GM06990 (cell line): ENCODE results near the gene SLC16A9.

ENCODE experiments used
- DNase-seq: peaks from one replicate; pipeline ENCODE4 v3.0.0-alpha.2; 2011; ENCODE audit not compliant: insufficient read length; ENCODE audit errors: extremely low read depth
- H3K27me3 ChIP-seq: replicated peaks from 2 replicates; pipeline ENCODE4 v1.6.0; 2011; ENCODE audit warnings: low read length; ENCODE audit not compliant: control insufficient read depth, insufficient read depth
- H3K36me3 ChIP-seq: 2 replicates; pipeline ENCODE4 v1.5.1; 2011; ENCODE audit warnings: low read length; ENCODE audit not compliant: control insufficient read depth, insufficient read depth
- H3K4me3 ChIP-seq: replicated peaks from 2 replicates; pipeline ENCODE4 v1.5.1; 2011; ENCODE audit warnings: low read depth, mild to moderate bottlenecking, control low read depth, low read length
- TF ChIP-seq, protein P1 (sequence below): IDR thresholded peaks from 2 replicates; pipeline ENCODE4 v1.5.1; 2011; ENCODE audit warnings: low read length, control low read depth, mild to moderate bottlenecking, inconsistent platforms; ENCODE audit not compliant: insufficient read depth, poor library complexity, severe bottlenecking

Gene SLC16A9

GRCh38 chr10:59617996-59618395 lies 91.7 kb downstream of the SLC16A9 start:
- Histone ChIP-seq H3K36me3 (no peaks in the 10 kb centered on the region), H3K27me3 (no peaks in the 10 kb centered on the region), H3K4me3 (no peak overlapping the region)
- no peak for DNase-seq
- TF ChIP-seq, protein P1, sequence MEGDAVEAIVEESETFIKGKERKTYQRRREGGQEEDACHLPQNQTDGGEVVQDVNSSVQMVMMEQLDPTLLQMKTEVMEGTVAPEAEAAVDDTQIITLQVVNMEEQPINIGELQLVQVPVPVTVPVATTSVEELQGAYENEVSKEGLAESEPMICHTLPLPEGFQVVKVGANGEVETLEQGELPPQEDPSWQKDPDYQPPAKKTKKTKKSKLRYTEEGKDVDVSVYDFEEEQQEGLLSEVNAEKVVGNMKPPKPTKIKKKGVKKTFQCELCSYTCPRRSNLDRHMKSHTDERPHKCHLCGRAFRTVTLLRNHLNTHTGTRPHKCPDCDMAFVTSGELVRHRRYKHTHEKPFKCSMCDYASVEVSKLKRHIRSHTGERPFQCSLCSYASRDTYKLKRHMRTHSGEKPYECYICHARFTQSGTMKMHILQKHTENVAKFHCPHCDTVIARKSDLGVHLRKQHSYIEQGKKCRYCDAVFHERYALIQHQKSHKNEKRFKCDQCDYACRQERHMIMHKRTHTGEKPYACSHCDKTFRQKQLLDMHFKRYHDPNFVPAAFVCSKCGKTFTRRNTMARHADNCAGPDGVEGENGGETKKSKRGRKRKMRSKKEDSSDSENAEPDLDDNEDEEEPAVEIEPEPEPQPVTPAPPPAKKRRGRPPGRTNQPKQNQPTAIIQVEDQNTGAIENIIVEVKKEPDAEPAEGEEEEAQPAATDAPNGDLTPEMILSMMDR: no peak

DNA sequence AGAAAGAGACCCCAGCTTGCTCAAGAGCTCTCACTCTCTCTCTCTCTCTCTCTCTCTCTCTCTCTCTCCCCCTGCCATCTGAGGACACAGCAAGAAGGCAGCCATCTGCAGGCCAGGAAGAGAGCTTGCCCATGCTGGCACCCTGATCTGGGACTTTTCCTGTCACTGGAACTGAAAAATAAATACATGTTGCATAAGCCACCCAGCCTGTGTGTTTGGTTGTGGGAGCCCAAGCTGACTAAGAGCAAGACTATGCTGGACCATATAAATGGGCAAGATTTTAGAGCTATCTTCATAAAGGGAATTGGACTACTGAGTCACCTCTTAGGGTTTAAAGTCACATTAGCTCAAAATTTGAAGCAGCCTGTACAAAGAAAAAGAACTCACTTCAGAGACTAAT lies 98.6 kb downstream of the SLC16A9 start:
- Histone ChIP-seq H3K36me3 (no peaks in the 10 kb centered on the region), H3K27me3 (no peaks in the 10 kb centered on the region; the same call in 1 of the 2 replicates), H3K4me3 (no peak overlapping the region)
- TF ChIP-seq, protein P1: no peak
- no peak for DNase-seq

DNA sequence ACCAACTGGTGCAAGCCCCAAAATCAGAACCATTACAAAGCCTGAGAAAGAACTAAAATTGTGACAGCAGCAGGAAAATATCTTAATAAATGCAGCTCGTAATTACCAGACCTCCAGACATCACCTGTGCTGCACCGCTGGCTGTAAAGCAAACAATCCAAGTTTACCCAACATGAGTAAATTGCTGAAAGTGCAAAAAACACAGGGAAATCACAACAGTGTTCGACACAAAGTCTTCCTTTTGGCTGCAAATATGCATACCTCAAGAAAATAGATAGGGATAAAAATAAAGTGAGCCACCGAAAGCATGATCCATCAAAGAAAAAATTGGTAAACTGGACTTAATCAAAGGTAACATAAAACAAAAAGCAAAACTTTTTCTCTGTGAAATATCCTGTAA lies 101.7 kb downstream of the SLC16A9 start:
- Histone ChIP-seq H3K4me3 (no peak overlapping the region), H3K27me3 (no peaks in the 10 kb centered on the region; the same call in 1 of the 2 replicates), H3K36me3 (no peaks in the 10 kb centered on the region)
- no peak for DNase-seq
- TF ChIP-seq, protein P1: no peak

- no peaks in the 10 kb centered on the region; the same call in 1 of the 2 replicates for H3K27me3 ChIP-seq
- H3K36me3 ChIP-seq: no peaks in the 10 kb centered on the region
- no peak for DNase-seq
- no peak overlapping the region for H3K4me3 ChIP-seq
- TF ChIP-seq, protein P1: no peak
Measured at GRCh38 chr10:59606551-59606961, 103.1 kb downstream of the SLC16A9 start.

DNA sequence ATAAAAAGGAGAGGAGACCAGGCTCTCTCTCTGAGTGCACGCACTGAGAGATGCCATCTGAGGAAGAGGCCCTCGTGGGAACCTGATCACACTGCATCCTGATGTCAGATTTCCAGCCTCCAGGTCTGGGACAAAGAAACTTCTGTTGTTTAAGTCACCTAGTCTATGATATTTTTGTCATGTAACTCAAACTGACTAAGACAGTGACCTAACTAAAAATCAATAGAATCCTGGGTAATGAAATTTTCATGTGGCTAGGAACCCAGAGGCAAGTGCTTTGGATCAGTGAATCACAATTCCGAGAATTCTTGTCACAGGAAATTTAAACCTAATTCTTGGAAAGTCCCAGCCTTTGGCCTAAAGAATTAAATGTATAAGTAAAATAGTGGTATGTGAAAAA lies 107.7 kb downstream of the SLC16A9 start:
- Histone ChIP-seq H3K27me3 (no peaks in the 10 kb centered on the region), H3K4me3 (no peak overlapping the region), H3K36me3 (no peaks in the 10 kb centered on the region)
- DNase-seq: no peak
- TF ChIP-seq, protein P1: no peak
